GM21381 (cell line): ENCODE measurements around the gene PRSS22.

Source experiments
- ATAC-seq: cut with Tn5 transposase; IDR thresholded peaks from one replicate; pipeline ENCODE4 v1.9.1; 2021; ENCODE audit warnings: mild to moderate bottlenecking, moderate library complexity; ENCODE audit not compliant: unreplicated experiment

The PRSS22 gene

DNA sequence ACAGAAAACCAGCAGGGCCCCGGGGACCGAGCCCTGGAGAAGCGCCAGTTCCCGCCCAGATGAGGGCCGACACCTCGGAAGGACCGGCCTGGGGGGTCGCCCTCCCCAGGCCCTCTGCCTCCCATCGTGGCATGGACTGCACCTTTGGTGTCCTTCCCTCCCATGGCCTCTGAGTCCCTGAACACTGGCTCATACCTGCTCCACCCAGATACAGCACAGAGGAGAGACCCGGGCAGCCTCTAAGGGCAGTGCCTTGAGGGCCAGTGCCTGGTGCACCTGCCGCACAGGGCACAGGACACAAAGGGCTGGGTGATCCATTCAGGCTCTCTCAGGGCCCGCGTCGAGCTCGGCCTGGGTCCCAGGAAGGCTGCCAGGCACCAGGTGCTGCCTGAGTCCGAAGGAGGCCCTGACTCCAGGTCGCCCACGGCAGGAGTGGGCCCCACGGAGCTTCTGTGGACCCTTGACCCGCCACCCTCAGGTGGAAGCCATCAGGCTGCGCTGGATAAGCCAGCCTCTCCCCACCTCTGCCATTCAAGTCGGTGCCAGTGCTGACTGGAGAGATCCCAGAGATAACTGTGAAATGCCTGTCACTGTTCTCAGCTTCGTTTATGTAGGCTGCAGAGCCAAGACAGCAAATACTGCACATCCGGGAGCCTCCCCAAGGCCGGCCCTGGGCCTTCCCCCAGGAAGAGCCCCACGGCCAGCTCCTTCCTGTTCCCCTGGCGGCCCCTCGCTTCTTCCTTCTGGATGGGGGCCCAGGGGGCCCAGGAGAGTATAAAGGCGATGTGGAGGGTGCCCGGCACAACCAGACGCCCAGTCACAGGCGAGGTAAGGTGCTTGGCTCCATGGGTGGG lies 28.2 kb downstream of the PRSS22 start, which contains the start of gene ZG16B:
ZG16B (plus strand) TSS at position 803 of the 854 bp plus-strand sequence. CDS start 139 bp downstream, outside the sequence.
- ATAC-seq, result no peak

DNA sequence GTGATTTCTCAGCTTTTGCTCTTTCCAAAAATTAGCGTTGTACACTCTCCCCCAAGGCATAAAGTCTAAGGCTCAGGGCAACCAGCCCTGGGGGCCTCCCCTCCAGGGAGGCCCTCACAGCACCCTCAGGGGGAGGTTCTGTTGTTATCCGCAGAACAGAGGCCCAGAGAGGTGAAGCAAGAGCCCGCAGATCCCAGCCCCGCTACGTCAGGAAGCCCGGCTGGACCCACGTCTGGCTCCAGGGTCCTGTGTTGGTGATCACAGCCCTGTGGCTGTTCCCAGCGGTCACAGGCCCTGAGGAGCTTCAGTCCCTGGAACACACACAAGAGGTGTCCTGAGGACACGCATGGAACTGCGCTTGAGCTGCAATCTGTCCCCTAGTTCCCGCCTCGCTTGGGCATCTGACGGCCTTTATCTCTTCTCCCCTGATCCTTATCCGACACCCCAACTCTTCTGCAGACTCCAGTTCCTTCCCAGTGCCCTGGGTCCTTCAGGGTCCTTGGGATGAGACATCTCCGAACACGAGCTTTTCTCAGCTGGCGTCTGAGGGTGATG lies 29.0 kb downstream of the PRSS22 start:
- ATAC-seq, result no peak

DNA sequence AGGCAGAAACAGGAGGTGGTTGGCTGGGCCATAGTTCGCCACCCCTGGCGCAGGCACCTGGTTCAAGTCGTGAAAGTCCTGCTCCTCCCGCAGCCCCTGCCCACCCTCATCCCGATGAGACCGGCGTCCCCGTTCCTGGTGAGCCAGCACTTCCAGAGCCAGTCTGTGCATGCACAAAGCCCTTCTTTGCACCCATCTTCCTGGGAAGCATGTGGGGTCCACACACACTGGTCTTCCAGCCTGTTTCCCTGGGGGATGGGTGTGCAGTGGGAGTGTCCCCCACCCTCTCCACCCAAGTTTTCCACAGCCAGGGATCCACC lies 29.5 kb downstream of the PRSS22 start:
- ATAC-seq, result no peak

DNA sequence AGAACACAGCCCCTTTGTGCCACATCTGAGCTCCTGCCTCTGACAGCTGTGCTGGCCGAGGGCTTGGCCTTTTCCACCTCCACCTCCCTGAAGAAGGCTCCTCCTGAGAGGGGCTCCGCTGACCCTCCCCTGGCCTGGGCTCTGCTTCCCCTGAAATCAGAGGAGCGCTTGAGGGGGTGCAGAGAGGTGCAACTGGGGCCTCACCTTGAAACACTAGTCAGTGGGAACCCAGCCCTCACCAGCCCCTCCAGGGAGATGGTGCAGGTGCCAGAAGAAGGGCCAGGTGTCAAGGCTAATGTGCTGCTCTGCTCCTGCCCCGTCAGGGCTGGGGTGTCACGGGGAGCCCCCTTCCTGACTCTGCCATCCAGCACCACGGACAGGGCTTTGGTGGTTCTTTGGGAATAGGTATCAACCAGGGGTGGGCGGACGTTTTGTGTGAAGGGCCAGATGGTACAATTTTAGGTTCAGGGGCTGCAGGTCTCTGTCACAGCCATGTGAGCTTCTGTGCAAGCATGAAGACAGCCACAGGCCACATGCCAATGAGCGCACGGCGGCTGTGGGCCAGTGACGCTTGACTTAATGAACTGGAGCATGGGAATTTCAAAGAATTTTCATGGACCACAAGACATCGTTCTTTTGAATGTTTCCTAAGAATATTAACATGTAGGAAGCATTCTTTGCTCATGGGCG lies 30.0 kb downstream of the PRSS22 start:
- no peak for ATAC-seq

DNA sequence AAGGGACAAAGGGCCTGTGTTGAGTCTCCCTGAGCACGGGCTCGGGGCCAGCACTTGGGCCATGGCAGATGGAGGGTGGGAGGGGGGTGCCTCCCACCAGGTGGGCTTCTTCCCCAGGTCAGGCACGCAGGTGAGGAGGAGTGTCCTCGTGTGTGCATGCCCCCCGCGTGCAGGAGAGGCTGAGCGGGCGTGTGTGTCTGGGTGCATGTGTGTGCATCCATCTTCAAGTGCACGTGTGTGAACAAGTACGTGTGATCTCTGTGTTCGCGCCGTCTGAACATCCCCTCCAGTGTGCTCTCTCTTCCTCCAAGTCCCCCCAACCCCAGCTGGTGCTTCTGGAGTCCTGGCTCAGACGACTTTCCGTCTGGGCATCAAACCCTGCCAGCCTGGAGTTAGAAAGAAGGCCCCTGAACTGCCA lies 30.6 kb downstream of the PRSS22 start:
- ATAC-seq, result no peak

DNA sequence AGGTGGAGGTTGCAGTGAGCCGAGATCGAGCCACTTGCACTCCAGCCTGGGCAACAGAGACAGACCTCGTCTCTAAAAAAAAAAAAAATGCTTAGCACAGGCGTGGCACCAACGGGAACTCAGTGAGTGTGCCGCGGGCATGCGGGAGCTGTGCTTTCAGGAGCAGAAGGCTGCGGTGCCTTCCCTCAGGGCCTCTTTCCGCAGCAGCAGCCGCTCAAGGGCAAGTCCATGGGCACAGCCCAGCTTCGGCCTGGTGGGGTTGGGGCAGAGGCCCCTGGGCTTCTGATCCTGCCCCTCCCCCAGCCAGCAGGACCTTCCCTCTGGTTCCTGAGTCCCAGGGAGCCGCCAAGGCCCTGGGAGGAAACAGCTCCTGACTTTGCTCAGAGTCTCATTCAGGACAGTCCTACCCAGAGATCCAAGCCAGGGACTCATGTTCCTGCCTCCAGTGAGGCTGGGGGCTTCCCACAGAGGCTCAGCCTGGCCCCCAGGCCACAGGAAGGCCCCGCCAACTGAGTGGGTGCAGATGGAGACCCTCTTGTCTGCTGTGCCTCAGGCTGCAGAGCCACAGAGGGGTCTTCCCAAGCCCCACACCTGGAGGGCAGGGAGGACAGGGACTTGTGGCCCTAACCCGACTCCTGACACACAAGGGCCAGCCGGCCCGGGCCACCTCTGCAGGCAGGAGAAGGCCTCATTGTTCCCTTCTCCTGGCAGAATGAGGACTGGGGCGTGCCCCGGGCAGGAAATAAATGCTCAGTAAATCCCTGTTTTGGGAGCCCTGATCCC lies 31.2 kb downstream of the PRSS22 start:
- no peak for ATAC-seq

DNA sequence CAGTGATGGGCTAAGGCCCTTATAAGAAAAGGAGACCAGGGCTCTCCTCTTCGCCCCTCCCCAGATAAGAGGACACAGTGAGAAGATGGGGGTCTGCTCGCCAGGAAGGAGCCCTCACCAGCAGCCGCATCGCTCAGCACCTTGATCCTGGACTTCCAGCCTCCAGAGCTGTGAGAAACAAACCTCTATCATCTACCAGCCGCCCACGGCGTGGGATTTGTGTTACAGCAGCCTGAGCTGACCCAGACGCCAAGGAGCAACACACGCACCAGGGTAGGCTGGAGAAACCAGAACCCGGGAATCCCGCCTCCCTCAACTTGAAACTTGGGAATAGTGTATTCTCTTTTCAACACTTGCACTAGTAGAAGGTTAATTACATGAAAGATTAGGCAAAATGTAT lies 32.1 kb downstream of the PRSS22 start:
- no peak for ATAC-seq

DNA sequence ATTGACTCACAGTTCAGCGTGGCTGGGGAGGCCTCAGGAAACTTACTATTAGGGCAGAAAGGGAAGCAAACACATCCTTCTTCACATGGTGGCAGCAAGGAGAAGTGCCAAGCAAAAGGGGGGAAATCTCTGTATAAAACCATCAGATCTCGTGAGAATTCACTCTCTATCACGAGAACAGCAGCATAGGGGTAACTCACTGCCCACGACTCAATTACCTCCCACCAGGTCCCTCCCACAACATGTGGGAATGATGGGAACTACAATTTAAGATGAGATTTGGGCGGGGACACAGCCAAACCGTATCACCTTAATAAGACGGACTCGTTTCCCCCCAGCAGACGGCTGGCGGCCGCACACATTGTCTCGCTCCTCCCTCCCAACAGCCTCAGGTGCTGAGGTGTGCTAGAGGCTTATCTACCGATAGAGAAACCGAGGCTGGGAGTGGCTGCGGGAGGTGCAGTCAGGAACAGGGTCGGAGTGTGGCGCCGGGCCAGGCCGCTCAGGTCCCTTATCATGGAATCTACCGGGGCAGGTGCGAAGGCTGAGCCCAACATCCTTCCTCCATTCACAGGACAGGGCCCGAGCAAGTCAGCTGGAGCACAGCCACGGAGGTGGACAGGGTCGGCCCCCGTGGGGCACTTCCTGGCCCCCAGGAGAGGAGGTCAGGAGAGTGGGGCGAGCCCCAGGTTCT lies 32.8 kb downstream of the PRSS22 start:
- ATAC-seq, result no peak

DNA sequence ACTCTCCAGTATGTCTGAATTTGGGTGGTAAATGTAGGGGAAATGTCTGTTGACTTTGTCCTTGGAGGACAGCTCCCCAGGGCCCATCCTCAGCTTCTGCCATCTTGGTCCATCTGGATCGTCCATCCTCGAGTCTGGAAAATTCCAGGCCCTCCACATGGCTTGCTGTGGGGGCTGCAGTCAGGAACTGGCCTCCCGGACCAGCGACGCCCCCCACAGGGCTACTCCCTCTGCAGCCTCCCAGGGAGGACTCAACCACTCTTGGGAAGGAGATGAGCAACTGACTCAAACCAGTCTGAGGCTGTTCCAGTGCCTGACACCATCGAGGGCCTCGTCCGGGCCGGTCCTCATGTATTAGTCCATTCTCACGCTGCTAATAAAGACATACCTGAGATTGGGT lies 33.3 kb downstream of the PRSS22 start:
- no peak for ATAC-seq

DNA sequence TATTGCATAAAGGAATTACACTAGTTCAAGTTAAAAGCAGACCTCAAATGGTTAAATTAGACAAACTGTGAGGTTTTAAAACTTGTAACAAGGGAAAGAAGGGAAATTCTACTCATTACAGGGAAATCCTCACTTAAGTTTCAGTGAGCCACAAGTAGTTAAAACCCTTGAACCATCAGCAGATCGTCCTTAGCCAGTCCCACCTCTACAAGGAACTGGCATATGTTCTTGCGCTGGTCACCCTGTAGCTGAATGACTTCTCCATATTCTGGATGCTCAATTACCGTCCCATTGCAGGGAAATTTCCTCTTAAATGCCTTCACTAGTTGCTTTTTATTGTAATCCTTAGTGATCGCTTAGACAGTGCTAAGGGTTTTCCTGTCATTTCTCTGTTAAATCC lies 35.5 kb downstream of the PRSS22 start:
- no peak for ATAC-seq

DNA sequence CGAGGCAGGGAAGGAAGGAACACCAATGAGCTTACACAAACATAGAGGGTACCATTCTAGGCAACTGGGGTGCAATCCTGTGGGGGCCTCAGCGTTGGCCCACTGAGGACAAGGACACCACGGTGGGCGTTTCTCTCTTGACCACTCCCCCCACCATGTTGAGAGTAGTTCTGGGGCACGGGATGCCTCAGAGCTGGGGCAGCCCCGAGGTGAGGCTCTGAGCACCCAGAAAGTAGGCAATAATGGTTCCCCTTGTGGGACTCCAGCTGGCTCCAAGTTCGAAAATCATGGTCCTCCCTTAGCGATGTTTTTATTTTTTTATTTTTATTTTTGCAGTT lies 35.8 kb downstream of the PRSS22 start:
- no peak for ATAC-seq

DNA sequence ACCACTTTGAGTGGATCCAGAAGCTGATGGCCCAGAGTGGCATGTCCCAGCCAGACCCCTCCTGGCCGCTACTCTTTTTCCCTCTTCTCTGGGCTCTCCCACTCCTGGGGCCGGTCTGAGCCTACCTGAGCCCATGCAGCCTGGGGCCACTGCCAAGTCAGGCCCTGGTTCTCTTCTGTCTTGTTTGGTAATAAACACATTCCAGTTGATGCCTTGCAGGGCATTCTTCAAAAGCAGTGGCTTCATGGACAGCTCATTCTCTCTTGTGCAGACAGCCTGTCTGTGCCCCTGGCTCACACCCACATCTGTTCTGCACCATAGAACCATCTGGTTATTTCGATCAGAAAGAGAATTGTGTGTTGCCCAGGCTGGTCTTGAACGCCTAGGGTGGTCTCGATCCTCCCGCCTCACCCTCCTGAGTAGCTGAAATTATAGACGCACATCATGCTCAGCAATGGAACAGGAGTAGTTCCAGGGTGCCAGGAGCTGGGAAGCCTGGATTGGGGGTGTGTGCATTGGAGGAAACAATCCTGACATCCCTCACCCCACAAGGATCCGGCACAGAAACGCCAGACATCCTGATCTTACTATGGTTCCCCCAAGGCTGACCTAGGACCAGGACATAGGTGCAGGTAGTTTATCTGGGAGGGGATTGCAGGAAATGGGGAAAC lies 36.3 kb downstream of the PRSS22 start:
- ATAC-seq, result no peak

DNA sequence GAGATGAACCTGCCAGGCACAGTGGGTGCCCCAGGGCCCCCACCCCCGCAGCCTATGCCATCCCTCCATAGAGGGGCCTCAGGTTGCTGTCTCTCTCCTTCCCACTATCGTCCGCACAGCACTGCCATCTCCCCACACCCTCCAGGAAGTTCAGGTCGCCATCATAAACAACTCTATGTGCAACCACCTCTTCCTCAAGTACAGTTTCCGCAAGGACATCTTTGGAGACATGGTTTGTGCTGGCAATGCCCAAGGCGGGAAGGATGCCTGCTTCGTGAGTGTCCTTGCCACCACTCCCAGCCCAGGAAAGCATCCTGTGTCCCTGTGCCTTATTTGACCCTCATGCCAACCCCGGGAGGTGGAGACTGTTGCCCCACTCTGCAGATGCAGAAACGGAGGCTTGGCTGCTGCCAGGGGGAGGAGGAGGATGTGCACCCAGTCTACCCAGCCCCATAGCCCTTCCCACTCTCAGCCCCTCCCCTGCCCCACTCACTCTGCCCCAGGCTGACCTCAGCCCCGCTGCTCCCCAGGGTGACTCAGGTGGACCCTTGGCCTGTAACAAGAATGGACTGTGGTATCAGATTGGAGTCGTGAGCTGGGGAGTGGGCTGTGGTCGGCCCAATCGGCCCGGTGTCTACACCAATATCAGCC lies 37.0 kb downstream of the PRSS22 start:
- ATAC-seq, result no peak

DNA sequence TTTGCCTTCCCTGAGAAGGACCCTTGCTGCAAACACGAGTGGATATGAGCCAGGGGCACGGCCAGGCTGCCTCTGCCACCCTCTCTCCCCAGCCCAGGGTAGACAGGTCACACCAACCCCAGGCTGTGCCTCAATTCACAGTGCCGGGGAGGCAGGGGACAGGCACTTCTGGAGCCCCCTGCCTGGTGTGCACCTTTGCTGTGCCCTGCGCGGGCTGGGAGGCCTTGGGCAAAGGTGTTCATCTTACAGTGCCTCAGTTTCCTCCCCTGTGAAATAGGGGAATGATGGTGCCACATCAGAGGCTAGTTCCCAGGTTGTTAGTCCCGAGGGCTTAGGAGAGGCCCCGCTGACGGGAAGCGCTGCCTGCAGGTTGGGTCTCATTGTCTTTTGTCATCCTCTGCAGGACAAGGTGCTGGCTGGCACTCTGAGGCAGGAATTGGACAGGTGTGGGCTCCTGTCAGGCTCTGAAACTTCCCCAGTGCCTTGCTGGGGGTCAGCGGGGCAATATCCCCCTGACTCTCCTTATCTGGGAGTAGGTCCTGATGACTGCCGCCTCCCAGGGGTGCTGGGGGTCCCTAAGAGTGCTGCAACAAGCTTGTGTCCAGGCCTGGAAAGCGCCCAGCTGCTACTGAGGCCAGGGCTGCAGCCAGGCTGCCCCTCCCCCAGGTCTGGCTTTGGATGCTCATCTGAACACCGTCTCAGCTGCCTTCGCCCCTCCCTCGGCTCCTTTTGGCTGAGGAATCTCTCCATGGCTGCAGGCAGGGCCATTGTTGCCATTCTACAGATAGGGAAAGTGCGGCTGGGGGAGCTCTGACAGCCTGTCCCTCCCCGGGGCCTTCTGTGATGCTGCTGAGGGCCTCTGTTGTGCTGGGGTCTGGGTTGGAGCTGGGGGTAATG lies 37.8 kb downstream of the PRSS22 start:
- no peak for ATAC-seq

DNA sequence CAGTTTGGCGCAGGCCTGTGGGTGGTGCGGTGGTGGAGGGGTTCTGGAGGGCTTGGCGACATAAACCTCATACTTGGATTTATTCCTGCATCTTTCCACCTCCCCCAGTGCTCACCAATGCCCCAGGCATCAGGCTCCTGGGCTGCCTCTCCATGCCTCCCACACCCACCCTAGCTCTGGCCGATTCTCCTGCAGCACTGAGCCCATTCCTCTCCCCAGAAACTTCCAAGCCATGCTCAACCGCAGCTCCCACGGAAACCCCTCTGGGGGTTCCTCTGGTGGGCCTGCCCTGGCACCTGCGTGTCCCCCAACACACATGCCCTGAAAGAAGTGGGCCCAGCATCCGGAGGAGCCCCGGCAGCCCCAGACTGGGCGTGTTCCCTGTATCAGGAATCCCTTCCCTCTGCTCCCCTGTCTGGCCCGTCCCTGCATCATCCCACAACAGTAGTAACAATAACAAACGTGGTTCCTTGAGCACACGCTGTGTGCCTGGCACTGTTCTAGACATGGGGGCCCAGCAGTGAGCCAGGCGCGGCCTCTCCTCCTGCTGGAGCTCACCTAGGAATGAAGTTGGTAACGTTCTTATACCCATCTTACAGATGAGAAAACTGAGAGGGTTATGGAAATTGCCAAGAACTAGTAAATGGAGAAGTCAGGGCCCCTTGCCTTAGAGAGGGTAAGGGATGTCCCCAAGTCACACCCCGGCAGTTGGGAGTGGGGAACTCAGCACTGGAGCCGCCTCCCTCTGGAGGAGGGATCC lies 38.6 kb downstream of the PRSS22 start:
- ATAC-seq, result no peak

DNA sequence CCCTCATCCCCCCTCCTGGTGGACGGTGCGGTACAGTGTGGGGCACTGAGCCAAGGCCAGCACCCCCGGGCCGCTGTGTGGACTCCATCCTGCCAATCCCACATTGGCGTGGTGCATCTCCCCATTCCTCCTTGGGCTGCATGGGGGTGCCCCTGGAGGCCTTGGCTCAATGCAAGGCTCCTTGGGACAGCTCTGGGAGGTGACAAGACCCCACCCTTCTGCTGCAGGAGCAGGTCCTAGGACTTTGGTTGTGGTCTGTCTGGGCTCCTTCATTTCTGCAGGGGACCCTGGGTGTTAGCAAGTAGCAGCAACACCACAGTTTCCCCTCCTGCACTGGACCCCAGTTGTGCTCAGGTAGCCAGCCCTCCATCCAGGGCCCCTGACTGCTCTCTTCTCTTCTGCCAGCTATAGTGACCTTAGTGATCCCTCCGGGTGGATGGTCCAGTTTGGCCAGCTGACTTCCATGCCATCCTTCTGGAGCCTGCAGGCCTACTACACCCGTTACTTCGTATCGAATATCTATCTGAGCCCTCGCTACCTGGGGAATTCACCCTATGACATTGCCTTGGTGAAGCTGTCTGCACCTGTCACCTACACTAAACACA lies 39.6 kb downstream of the PRSS22 start:
- ATAC-seq, result no peak

DNA sequence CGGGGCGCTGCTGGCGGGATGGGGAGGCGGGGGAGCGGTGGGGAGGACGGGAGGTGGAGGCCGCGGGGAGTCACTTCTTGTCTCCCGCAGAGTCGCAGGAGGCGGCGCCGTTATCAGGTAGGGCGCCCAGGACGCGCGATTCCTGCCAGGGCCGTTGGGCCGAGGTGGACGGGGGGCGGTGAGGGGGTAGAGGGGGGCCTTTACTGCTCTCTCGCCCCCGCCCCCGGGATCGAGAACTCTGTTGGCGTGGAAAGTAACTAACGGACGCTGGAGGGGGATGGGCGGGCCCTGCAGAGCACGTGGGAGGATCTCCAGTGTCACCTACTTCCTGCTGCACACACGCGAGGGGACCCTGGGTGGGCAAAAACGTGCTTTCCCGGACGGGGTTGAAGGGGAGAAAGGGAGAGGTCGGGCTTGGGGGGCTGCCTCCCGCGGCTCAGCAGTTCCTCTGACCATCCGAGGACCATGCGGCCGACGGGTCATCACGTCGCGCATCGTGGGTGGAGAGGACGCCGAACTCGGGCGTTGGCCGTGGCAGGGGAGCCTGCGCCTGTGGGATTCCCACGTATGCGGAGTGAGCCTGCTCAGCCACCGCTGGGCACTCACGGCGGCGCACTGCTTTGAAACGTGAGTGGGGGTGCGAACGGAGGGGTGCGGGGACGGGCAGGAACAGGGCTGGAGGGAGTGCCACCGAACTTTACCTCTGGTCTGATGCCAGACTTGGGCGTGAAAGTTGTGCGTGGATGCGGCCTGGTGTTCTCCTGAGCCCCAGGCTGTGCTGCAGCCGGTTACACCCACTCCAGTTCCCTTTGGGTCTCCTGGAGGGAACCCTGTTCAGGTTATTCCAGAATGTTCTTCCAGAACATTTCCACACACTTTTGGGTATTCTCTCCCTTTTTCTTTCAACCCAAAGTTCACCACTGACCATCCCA lies 40.4 kb downstream of the PRSS22 start:
- ATAC-seq, result no peak
